Osteoblast (primary cell): ENCODE results near the gene NEFH. TPM values are rescaled to one million over a fixed set of nuclear protein-coding genes. Genes with fewer than 3 reads are reported as not detected.

Experiments
- DNase-seq: peaks from one replicate; pipeline ENCODE4 v3.0.0; 2011; ENCODE audit warnings: low spot score, mixed read lengths; ENCODE audit not compliant: insufficient read length; ENCODE audit errors: missing footprints
- H2AFZ ChIP-seq: 2 replicates; pipeline ENCODE4 v1.6.0; 2011; ENCODE audit warnings: mild to moderate bottlenecking, low read length
- H3K27ac ChIP-seq: 2 replicates; pipeline ENCODE4 v1.5.1; 2011; ENCODE audit warnings: mild to moderate bottlenecking, low read depth, low read length, moderate library complexity
- H3K27me3 ChIP-seq: 2 replicates; pipeline ENCODE4 v1.6.0; 2012; ENCODE audit warnings: mild to moderate bottlenecking, control low read depth, inconsistent platforms, low read length, moderate library complexity; ENCODE audit not compliant: insufficient read depth
- H3K36me3 ChIP-seq: 2 replicates; pipeline ENCODE4 v1.5.1; 2011; ENCODE audit warnings: mild to moderate bottlenecking, low read length, control low read depth, moderate library complexity; ENCODE audit not compliant: insufficient read depth
- H3K4me1 ChIP-seq: 2 replicates; pipeline ENCODE4 v1.5.1; 2011; ENCODE audit warnings: mild to moderate bottlenecking, low read length, control low read depth, moderate library complexity; ENCODE audit not compliant: insufficient read depth
- H3K4me2 ChIP-seq: 2 replicates; pipeline ENCODE4 v1.6.0; 2011; ENCODE audit warnings: mild to moderate bottlenecking, low read length; ENCODE audit not compliant: insufficient read depth
- H3K4me3 ChIP-seq: fragments of 200-600 bp; sonication (generic); 3 replicates; pipeline ENCODE4 v1.5.1; 2012; ENCODE audit warnings: mild to moderate bottlenecking, low read length, inconsistent platforms; ENCODE audit not compliant: insufficient read depth
- H3K79me2 ChIP-seq: 2 replicates; pipeline ENCODE4 v1.6.0; 2012; ENCODE audit warnings: mild to moderate bottlenecking, low read length, control low read depth, inconsistent platforms; ENCODE audit not compliant: insufficient read depth
- H3K9me3 ChIP-seq: 2 replicates; pipeline ENCODE4 v1.5.1; 2011; ENCODE audit warnings: low read depth, low read length, control low read depth
- H4K20me1 ChIP-seq: 2 replicates; pipeline ENCODE4 v1.6.0; 2012; ENCODE audit warnings: mild to moderate bottlenecking, low read length, control low read depth; ENCODE audit not compliant: insufficient read depth
- CTCF ChIP-seq: IDR thresholded peaks from 2 replicates; pipeline ENCODE4 v1.5.1; 2011; ENCODE audit warnings: mild to moderate bottlenecking, low read depth, low read length, moderate library complexity; ENCODE audit errors: extremely low read depth
- total RNA-seq: library from RNA; depleted of rRNA; stranded (reverse); fragments of >200 nt; gene quantifications from 2 replicates; pipeline ENCODE4 v1.2.3, GENCODE V29; 2012

The NEFH gene
- total RNA-seq, 1 donor = 0.36 TPM

GRCh38 chr22:29509298-29509697 is 29.3 kb downstream of the NEFH start:
- no peak for TF ChIP-seq CTCF
- Histone ChIP-seq H2AFZ (no peak overlapping the region), H3K4me3 (no peak overlapping the region), H3K4me2 (no peak overlapping the region), H3K36me3 (peaks cover 59% of the 10 kb centered on the region), H3K27me3 (no peaks in the 10 kb centered on the region), H3K27ac (no peak overlapping the region), H4K20me1 (no peaks in the 10 kb centered on the region), H3K4me1 (no peaks in the 10 kb centered on the region), H3K79me2 (no peaks in the 10 kb centered on the region), H3K9me3 (no peaks in the 10 kb centered on the region)
- DNase-seq = no peak

GRCh38 chr22:29509815-29510214 is 29.8 kb downstream of the NEFH start:
- peaks cover 59% of the 10 kb centered on the region for H3K36me3 ChIP-seq
- no peak for DNase-seq
- H3K4me1 ChIP-seq = no peaks in the 10 kb centered on the region
- H3K27me3 ChIP-seq = no peaks in the 10 kb centered on the region
- no peak overlapping the region for H2AFZ ChIP-seq
- H4K20me1 ChIP-seq = no peaks in the 10 kb centered on the region
- TF ChIP-seq CTCF = no peak
- no peaks in the 10 kb centered on the region for H3K79me2 ChIP-seq
- no peak overlapping the region for H3K4me2 ChIP-seq
- no peak overlapping the region for H3K4me3 ChIP-seq
- no peak overlapping the region for H3K27ac ChIP-seq
- H3K9me3 ChIP-seq = no peaks in the 10 kb centered on the region

- Histone ChIP-seq H3K27me3 (no peaks in the 10 kb centered on the region), H3K4me3 (no peak overlapping the region), H3K79me2 (no peaks in the 10 kb centered on the region), H3K36me3 (peaks cover 62% of the 10 kb centered on the region), H4K20me1 (no peaks in the 10 kb centered on the region), H3K4me1 (no peaks in the 10 kb centered on the region), H3K9me3 (no peaks in the 10 kb centered on the region), H2AFZ (no peak overlapping the region), H3K4me2 (no peak overlapping the region), H3K27ac (no peak overlapping the region)
- no peak for DNase-seq
- TF ChIP-seq CTCF = no peak
Observed at GRCh38 chr22:29510542-29510941, 30.5 kb downstream of the NEFH start.

GRCh38 chr22:29511126-29511862 is 31.3 kb downstream of the NEFH start:
- H3K27me3 ChIP-seq = no peaks in the 10 kb centered on the region
- no peaks in the 10 kb centered on the region for H3K9me3 ChIP-seq
- H3K4me2 ChIP-seq = no peak overlapping the region
- DNase-seq = no peak
- H3K79me2 ChIP-seq = no peaks in the 10 kb centered on the region
- no peak overlapping the region for H3K4me3 ChIP-seq
- no peak overlapping the region for H3K27ac ChIP-seq
- no peaks in the 10 kb centered on the region for H3K4me1 ChIP-seq
- TF ChIP-seq CTCF = no peak
- no peaks in the 10 kb centered on the region for H4K20me1 ChIP-seq
- no peak overlapping the region for H2AFZ ChIP-seq
- peaks cover 64% of the 10 kb centered on the region for H3K36me3 ChIP-seq
